HUES64 (cell line): Measurements from ENCODE around the gene RAB18.

ENCODE experiments used
- H3K27ac ChIP-seq: 2 replicates; pipeline ENCODE4 v1.7.0; 2013; ENCODE audit warnings: low read depth, low read length, inconsistent platforms
- H3K27me3 ChIP-seq: 2 replicates; pipeline ENCODE4 v1.6.1; 2013; ENCODE audit warnings: mild to moderate bottlenecking, low read length; ENCODE audit not compliant: insufficient read depth
- H3K36me3 ChIP-seq: 2 replicates; pipeline ENCODE4 v1.6.1; 2013; ENCODE audit warnings: mild to moderate bottlenecking, low read length; ENCODE audit not compliant: insufficient read depth
- H3K4me1 ChIP-seq: 2 replicates; pipeline ENCODE4 v1.6.1; 2013; ENCODE audit warnings: mild to moderate bottlenecking, low read length, moderate library complexity; ENCODE audit not compliant: insufficient read depth
- H3K4me3 ChIP-seq: 2 replicates; pipeline ENCODE4 v1.5.1; 2013; ENCODE audit warnings: mild to moderate bottlenecking, low read length, moderate library complexity
- H3K9ac ChIP-seq: 2 replicates; pipeline ENCODE4 v1.6.1; 2013; ENCODE audit warnings: mild to moderate bottlenecking, low read depth, low read length
- H3K9me3 ChIP-seq: 2 replicates; pipeline ENCODE4 v1.6.1; 2013; ENCODE audit warnings: low read depth, low read length; ENCODE audit not compliant: insufficient read depth
- WGBS: fragments of 150-250, 120-280 bp; methylation state at CpG from one replicate; pipeline ENCODE4 v1.1.7; 2013; ENCODE audit warnings: missing lambda C conversion rate; 5-methylcytosine and 5-hydroxymethylcytosine counted together

The RAB18 gene

GRCh38 chr10:27531336-27531847 lies 27.3 kb downstream of the RAB18 start:
- H3K27ac ChIP-seq, result no peak overlapping the region
- H3K4me3 ChIP-seq, result no peak overlapping the region
- no peaks in the 10 kb centered on the region for H3K27me3 ChIP-seq
- no peaks in the 10 kb centered on the region for H3K9me3 ChIP-seq
- H3K36me3 ChIP-seq, result peaks cover 16% of the 10 kb centered on the region
- 89% methylated on average over 3 of the region's 3 CpGs for WGBS
- no peak overlapping the region for H3K9ac ChIP-seq
- peaks cover 27% of the 10 kb centered on the region for H3K4me1 ChIP-seq

- Histone ChIP-seq H3K27me3 (no peaks in the 10 kb centered on the region), H3K4me1 (peaks cover 20% of the 10 kb centered on the region), H3K36me3 (peaks cover 40% of the 10 kb centered on the region), H3K9me3 (no peaks in the 10 kb centered on the region), H3K4me3 (no peak overlapping the region), H3K27ac (no peak overlapping the region; the same call in 1 of the 2 replicates), H3K9ac (no peak overlapping the region)
- WGBS, result 96% methylated on average over 2 of the region's 2 CpGs
These were observed 30.1 kb downstream of the RAB18 start for GRCh38 chr10:27534161-27534700.

DNA sequence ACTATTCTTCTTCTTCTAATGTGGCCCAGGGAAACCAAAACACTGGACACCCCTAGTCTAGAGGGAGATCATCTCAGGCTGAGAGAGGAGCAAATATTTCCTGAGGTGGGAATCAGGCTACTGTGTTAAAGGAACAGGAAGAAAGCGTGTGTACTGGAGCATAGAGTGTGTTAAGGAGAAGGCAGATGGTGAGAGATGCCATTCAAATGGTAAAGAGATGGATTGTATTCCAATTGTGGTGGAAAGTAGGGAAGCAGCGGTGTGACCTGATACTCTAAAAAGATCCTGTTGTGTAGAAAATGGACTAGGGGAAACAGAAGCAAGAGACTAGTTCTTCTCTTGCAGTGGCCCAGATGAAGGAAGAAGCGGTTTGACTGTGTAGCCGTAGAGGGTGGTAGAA lies 31.2 kb downstream of the RAB18 start:
- H3K27me3 ChIP-seq, result no peaks in the 10 kb centered on the region
- H3K9ac ChIP-seq, result 0 out of 2 replicates have a peak overlapping the region, but pooled peaks have one; percentile 27
- H3K4me1 ChIP-seq, result peaks cover 15% of the 10 kb centered on the region
- no peak overlapping the region for H3K4me3 ChIP-seq
- H3K27ac ChIP-seq, result no peak overlapping the region; the same call in 1 of the 2 replicates
- H3K36me3 ChIP-seq, result peaks cover 45% of the 10 kb centered on the region
- H3K9me3 ChIP-seq, result no peaks in the 10 kb centered on the region
- 81% methylated on average over 4 of the region's 4 CpGs for WGBS

DNA sequence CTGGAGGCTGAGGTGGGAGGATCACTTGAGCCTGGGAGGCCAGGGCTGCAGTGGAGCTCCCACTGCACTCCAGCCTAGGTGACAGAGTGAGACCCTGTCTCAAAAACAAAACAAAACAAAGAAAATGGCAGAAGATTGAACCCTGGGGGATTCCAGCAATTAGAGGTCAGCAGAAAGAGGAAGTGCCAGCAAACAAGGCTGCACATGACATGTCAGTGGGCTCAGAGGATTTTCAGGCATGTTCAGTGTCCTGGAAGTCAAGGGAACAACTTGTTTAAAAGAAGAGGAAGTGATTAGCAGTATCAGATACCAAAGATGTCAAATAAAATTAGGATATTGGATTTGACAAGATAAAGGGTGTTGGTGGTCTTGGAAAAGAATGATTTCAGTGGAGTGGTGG lies 32.3 kb downstream of the RAB18 start:
- Histone ChIP-seq H3K9me3 (no peaks in the 10 kb centered on the region), H3K4me1 (peaks cover 9% of the 10 kb centered on the region; the same call in 1 of the 2 replicates), H3K9ac (no peak overlapping the region), H3K27ac (no peak overlapping the region), H3K36me3 (peaks cover 45% of the 10 kb centered on the region), H3K27me3 (no peaks in the 10 kb centered on the region), H3K4me3 (no peak overlapping the region)

GRCh38 chr10:27537166-27537565 lies 33.1 kb downstream of the RAB18 start:
- 93% methylated on average over 3 of the region's 3 CpGs for WGBS
- Histone ChIP-seq H3K9me3 (no peaks in the 10 kb centered on the region), H3K27ac (no peak overlapping the region), H3K9ac (no peak overlapping the region), H3K27me3 (no peaks in the 10 kb centered on the region), H3K4me1 (peaks cover 7% of the 10 kb centered on the region; the same call in 1 of the 2 replicates), H3K36me3 (peaks cover 49% of the 10 kb centered on the region), H3K4me3 (no peak overlapping the region)

DNA sequence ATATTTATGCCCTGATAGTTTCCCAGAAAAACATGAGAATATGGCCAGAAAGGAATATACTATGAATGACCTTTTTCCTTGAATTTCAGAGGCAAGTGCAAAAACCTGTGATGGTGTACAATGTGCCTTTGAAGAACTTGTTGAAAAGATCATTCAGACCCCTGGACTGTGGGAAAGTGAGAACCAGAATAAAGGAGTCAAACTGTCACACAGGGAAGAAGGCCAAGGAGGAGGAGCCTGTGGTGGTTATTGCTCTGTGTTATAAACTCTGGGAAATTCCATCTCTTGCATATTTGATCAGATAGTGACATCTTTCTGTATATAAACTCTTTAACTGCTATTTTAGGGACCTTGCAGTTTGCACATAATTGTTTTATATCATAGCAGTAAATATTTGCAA lies 33.7 kb downstream of the RAB18 start:
- H3K4me1 ChIP-seq, result peaks cover 7% of the 10 kb centered on the region; the same call in 1 of the 2 replicates
- no peaks in the 10 kb centered on the region for H3K9me3 ChIP-seq
- H3K27me3 ChIP-seq, result no peaks in the 10 kb centered on the region
- no peak overlapping the region for H3K9ac ChIP-seq
- peaks cover 50% of the 10 kb centered on the region for H3K36me3 ChIP-seq
- H3K27ac ChIP-seq, result no peak overlapping the region
- no peak overlapping the region for H3K4me3 ChIP-seq

DNA sequence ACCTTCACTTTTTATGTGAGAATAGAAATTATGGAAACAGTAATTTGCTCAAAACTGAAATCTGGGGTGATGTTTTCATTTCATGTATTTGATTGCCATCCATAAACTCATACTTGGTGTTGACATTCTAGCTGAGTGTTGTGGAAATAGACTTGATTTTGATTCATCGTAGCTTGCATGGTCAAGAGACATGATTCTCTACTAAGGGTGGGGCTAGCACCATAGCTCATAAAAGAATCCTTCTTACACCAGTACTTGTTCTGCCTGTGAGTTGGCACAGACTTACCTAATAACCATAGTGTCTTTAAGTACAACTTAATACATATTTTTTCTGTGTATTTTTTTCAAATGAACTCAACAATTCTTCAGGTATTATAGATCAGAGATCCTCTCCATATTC lies 36.6 kb downstream of the RAB18 start:
- Histone ChIP-seq H3K4me3 (no peak overlapping the region), H3K9me3 (no peaks in the 10 kb centered on the region), H3K27ac (no peak overlapping the region), H3K9ac (no peak overlapping the region), H3K27me3 (no peaks in the 10 kb centered on the region), H3K36me3 (peaks cover 39% of the 10 kb centered on the region), H3K4me1 (no peaks in the 10 kb centered on the region)
- 88% methylated on average over 1 of the region's 1 CpG for WGBS

DNA sequence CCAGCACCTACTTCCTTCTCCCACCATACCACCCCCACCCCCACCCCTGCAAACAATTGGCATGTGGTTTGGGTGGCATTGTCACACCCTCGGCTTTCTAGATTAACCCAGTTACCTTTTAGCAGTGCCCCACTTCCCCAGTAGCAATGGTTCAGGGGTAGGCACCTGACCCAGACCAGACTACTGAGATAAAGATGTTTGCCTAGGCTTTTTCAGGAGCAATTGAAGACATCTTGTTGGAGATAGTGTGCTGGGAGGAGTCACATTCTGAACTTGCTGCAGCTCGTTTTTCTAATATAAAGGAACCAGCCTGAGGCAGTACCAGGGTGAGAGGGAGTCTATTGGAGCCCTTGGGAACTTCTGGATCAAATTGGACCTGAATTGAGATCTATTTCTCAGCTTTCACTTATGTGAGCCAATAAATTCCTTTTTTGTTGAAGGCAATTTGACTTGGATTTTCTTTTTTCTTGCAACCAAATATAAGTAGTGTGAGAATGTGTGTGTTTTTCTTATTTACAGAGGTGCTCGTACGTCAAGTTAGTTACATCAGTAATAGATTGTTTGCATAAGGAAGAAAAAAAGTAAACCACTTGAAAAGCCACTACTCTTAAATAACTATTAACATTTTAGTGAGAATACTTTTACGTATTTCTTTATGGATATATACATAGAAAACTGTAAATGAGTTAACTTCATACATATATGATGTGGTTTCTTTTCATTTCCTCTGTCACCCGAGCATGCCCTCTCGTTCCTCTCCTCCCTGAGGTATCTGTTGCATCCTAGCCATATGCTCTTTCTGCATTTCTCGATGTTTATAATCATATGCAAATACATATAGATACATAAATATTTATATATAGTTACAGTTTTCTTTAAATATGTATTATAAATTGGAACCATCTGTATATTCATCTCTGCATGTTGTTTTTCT lies 38.0 kb downstream of the RAB18 start:
- H3K4me1 ChIP-seq, result peaks cover 1% of the 10 kb centered on the region; the same call in 1 of the 2 replicates
- H3K36me3 ChIP-seq, result peaks cover 36% of the 10 kb centered on the region
- H3K9me3 ChIP-seq, result no peaks in the 10 kb centered on the region
- no peak overlapping the region for H3K4me3 ChIP-seq
- H3K27me3 ChIP-seq, result no peaks in the 10 kb centered on the region
- H3K27ac ChIP-seq, result no peak overlapping the region
- H3K9ac ChIP-seq, result no peak overlapping the region
- 94% methylated on average over 4 of the region's 8 CpGs for WGBS

- H3K9ac ChIP-seq, result no peak overlapping the region
- H3K9me3 ChIP-seq, result no peaks in the 10 kb centered on the region
- 93% methylated on average over 2 of the region's 2 CpGs for WGBS
- H3K27me3 ChIP-seq, result no peaks in the 10 kb centered on the region
- H3K4me3 ChIP-seq, result no peak overlapping the region
- H3K36me3 ChIP-seq, result peaks cover 30% of the 10 kb centered on the region
- H3K27ac ChIP-seq, result no peak overlapping the region
- peaks cover 8% of the 10 kb centered on the region; the same call in 1 of the 2 replicates for H3K4me1 ChIP-seq
These were observed 38.7 kb downstream of the RAB18 start for GRCh38 chr10:27542812-27543211.

- H3K4me1 ChIP-seq, result peaks cover 9% of the 10 kb centered on the region; the same call in 1 of the 2 replicates
- H3K36me3 ChIP-seq, result peaks cover 7% of the 10 kb centered on the region; the same call in 1 of the 2 replicates
- H3K27me3 ChIP-seq, result no peaks in the 10 kb centered on the region
- 87% methylated on average over 2 of the region's 2 CpGs for WGBS
- no peaks in the 10 kb centered on the region for H3K9me3 ChIP-seq
- no peak overlapping the region for H3K4me3 ChIP-seq
- H3K9ac ChIP-seq, result no peak overlapping the region
- H3K27ac ChIP-seq, result no peak overlapping the region
These were observed 42.9 kb downstream of the RAB18 start for GRCh38 chr10:27547047-27547446.

DNA sequence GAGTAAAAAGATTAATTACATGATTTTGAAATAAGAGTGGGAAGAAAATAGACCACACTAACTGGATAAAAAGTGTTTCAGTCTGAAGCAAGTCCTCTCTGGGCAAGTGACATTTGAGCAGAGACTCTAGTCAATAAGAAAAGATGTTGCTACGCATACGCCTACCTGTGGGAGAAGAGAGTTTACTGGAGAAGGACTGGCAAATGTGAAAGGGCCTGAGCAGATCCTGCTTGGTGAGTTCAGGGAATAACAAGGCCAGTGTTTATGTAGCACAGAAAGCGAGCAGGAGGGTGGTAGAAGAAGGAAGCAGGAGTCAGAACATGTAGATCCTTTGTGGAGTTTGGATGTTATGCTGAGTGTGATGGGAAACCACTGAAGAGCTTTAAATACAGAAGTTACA lies 43.4 kb downstream of the RAB18 start:
- H3K9ac ChIP-seq, result no peak overlapping the region
- H3K27me3 ChIP-seq, result no peaks in the 10 kb centered on the region
- no peak overlapping the region for H3K4me3 ChIP-seq
- WGBS, result 89% methylated on average over 3 of the region's 3 CpGs
- no peak overlapping the region for H3K27ac ChIP-seq
- peaks cover 7% of the 10 kb centered on the region; the same call in 1 of the 2 replicates for H3K36me3 ChIP-seq
- H3K4me1 ChIP-seq, result peaks cover 9% of the 10 kb centered on the region; the same call in 1 of the 2 replicates
- no peaks in the 10 kb centered on the region for H3K9me3 ChIP-seq
